AG09309 (cell line): ENCODE measurements around the gene PSKH1.

ENCODE experiments used
- DNase-seq: peaks from one replicate; pipeline ENCODE4 v3.0.0-alpha.2; 2010; ENCODE audit warnings: low read depth
- H3K4me3 ChIP-seq: 2 replicates; pipeline ENCODE4 v1.5.1; 2011; ENCODE audit warnings: mild to moderate bottlenecking, low read depth, low read length, moderate library complexity; ENCODE audit not compliant: control insufficient read depth
- CTCF ChIP-seq: IDR thresholded peaks from 2 replicates; pipeline ENCODE4 v1.5.1; 2011; ENCODE audit warnings: mild to moderate bottlenecking, low read depth, low read length, inconsistent platforms; ENCODE audit not compliant: insufficient read depth, control insufficient read depth; ENCODE audit errors: missing control alignments

Gene PSKH1

GRCh38 chr16:67939507-67940445 lies 46.7 kb downstream of the PSKH1 start:
- TF ChIP-seq CTCF, result no peak
- no peak overlapping the region for H3K4me3 ChIP-seq
- no peak for DNase-seq

- TF ChIP-seq CTCF, result no peak
- no peak overlapping the region for H3K4me3 ChIP-seq
- DNase-seq, result no peak
Measured at GRCh38 chr16:67940446-67941089, 47.5 kb downstream of the PSKH1 start.

- H3K4me3 ChIP-seq, result no peak overlapping the region
- no peak for DNase-seq
- TF ChIP-seq CTCF, result no peak
Measured at GRCh38 chr16:67941469-67942199, 48.6 kb downstream of the PSKH1 start.

DNA sequence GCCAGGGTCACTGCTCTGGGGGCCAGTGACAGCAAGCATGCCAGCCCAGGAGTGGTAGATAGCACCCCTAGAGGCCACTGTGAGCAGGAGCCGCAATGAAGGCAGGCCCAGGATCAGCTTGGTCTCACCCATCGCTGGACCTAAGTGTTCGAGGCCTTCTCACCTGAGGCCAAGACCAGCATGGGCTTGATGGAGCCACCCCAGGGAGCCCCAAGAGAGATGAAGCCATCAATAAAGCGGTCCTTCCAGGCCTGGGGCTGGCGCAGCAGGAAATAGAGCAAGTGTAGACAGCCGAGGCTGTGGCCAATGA lies 49.1 kb downstream of the PSKH1 start:
- no peak overlapping the region for H3K4me3 ChIP-seq
- no peak for DNase-seq
- TF ChIP-seq CTCF, result peak; percentile 77

DNA sequence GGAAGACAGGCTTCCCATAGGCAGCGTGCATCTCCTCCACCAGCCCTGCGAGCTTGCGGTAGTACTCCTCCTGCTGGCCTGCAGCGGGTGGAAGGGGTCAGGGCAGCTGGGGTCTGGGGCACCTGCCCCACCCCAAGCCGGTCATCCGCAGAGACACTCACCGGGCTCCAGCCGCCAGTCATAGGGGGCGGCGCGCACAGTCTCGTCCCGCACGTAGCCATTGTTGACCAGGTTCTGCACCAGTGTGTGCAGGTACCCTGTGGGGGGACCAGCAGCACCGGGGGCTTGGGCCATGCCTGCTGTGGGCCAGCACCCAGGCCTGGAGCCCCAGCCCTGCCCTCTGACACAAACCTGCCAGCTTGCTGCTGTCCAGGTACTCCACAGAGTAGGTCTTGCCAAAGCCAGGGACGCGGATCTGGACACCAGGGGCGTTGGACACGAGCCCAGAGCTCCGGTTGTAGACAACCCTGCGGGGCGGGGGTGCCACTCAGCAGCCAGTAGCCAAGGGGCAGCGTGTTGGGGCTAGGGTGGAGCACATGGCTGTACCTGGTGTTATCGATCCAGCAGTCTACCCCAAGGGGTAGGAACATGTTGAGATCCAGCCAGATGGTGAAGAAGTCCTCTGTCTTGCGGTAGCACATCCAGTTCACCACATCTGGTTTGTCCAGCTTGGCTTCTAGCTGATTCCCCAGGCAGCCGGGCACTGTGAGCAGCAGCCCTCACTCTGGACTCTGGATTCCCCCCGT lies 49.6 kb downstream of the PSKH1 start:
- DNase-seq, result no peak
- no peak for TF ChIP-seq CTCF
- H3K4me3 ChIP-seq, result no peak overlapping the region

DNA sequence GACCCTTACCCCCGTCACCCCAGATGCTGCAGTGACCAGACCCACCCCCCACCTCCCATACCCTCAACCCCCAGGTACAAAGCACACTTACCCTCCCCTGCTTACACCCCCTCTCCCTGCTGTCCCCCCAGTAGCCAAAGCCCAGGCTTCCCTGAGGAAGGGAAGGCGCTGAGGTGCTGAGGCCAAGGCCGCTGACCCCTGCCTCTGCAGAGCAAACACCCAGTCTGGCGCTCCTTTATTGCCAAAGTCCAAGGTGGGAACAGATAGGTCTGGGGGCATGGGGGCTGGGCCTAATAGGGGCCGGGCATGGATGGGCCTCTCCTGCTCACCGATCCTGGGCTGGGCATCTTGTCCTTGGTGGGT lies 50.2 kb downstream of the PSKH1 start:
- TF ChIP-seq CTCF, result no peak
- no peak for DNase-seq

More for the DNA sequence above, 50.2 kb downstream of the PSKH1 start:
- no peak overlapping the region for H3K4me3 ChIP-seq
